ENCODE data around the gene MRPL57.
A peak's percentile ranks its signal among the peaks of the same experiment; 100 is the strongest.

The MRPL57 gene

GRCh38 chr13:21176215-21176981 lies at the start of gene MRPL57, which contains the start of gene SKA3:
TSS of gene MRPL57 (plus strand) at chr13:21176658. CDS start at chr13:21176917, 259 bp downstream.
TSS of gene SKA3 (minus strand) at chr13:21176552. CDS start at chr13:21176477, 75 bp downstream.
- no peaks in the 10 kb centered on the region for H3F3A ChIP-seq (ENCODE audit: insufficient read depth, low read length)
- H3K9me2 ChIP-seq (replicated peaks; ENCODE audit: insufficient read depth, low read length) = no peaks in the 10 kb centered on the region
- TF ChIP-seq EZH2 (optimal IDR thresholded peaks at IDR 0.05; ENCODE audit: low read depth, low read length) (no peak), CTCF (IDR thresholded peaks at IDR 0.05; ENCODE audit: low read length) (no peak), EZH2phosphoT487 (IDR thresholded peaks at IDR 0.05; ENCODE audit: low read length) (no peak)
- peak; percentile 88 for DNase-seq
- peaks cover 51% of the 10 kb centered on the region for H3K79me2 ChIP-seq (ENCODE audit: low read length)
- peak within 1 kb of the TSS; percentile 87 for H3K27ac ChIP-seq (ENCODE audit: low read length)
- peak within 1 kb of the TSS; percentile 87 for H2AFZ ChIP-seq (ENCODE audit: low read length)
- no peaks in the 10 kb centered on the region for H3K9me3 ChIP-seq (replicated peaks; ENCODE audit: insufficient read depth, low read length)
- H3K4me1 ChIP-seq (ENCODE audit: low read length) = no peaks in the 10 kb centered on the region
- no peaks in the 10 kb centered on the region for H4K20me1 ChIP-seq (ENCODE audit: insufficient read depth, low read length)
- peak within 1 kb of the TSS; percentile 89 for H3K9ac ChIP-seq (ENCODE audit: low read length)
- H3K4me2 ChIP-seq (ENCODE audit: low read depth, low read length) = peak within 1 kb of the TSS; percentile 69
- H3K27me3 ChIP-seq (replicated peaks; ENCODE audit: insufficient read depth, low read length) = no peaks in the 10 kb centered on the region
- H3K4me3 ChIP-seq (ENCODE audit: low read length) = peak within 1 kb of the TSS; percentile 89
- H3K36me3 ChIP-seq (replicated peaks; ENCODE audit: insufficient read depth, low read length) = no peaks in the 10 kb centered on the region

GRCh38 chr13:21130116-21130515 lies 46.3 kb upstream of the MRPL57 start:
- TF ChIP-seq CTCF (IDR thresholded peaks at IDR 0.05; ENCODE audit: low read length) = no peak
- no peak for TF ChIP-seq EZH2phosphoT487 (IDR thresholded peaks at IDR 0.05; ENCODE audit: low read length)
- TF ChIP-seq EZH2 (optimal IDR thresholded peaks at IDR 0.05; ENCODE audit: low read depth, low read length) = no peak

GRCh38 chr13:21133077-21133476 lies 43.4 kb upstream of the MRPL57 start:
- Histone ChIP-seq H3K27me3 (replicated peaks; ENCODE audit: insufficient read depth, low read length) (no peaks in the 10 kb centered on the region), H3F3A (ENCODE audit: insufficient read depth, low read length) (no peaks in the 10 kb centered on the region), H2AFZ (ENCODE audit: low read length) (no peak overlapping the region), H3K4me3 (ENCODE audit: low read length) (no peak overlapping the region), H3K4me2 (ENCODE audit: low read depth, low read length) (no peak overlapping the region), H4K20me1 (ENCODE audit: insufficient read depth, low read length) (no peaks in the 10 kb centered on the region), H3K9ac (ENCODE audit: low read length) (no peak overlapping the region), H3K27ac (ENCODE audit: low read length) (no peak overlapping the region), H3K36me3 (replicated peaks; ENCODE audit: insufficient read depth, low read length) (no peaks in the 10 kb centered on the region), H3K79me2 (ENCODE audit: low read length) (no peaks in the 10 kb centered on the region), H3K9me3 (replicated peaks; ENCODE audit: insufficient read depth, low read length) (no peaks in the 10 kb centered on the region), H3K9me2 (replicated peaks; ENCODE audit: insufficient read depth, low read length) (no peaks in the 10 kb centered on the region), H3K4me1 (ENCODE audit: low read length) (no peaks in the 10 kb centered on the region)
- TF ChIP-seq EZH2phosphoT487 (IDR thresholded peaks at IDR 0.05; ENCODE audit: low read length) (no peak), EZH2 (optimal IDR thresholded peaks at IDR 0.05; ENCODE audit: low read depth, low read length) (no peak), CTCF (IDR thresholded peaks at IDR 0.05; ENCODE audit: low read length) (no peak)
- no peak for DNase-seq

More at GRCh38 chr13:21130116-21130515, 46.3 kb upstream of the MRPL57 start:
- Histone ChIP-seq H3K36me3 (replicated peaks; ENCODE audit: insufficient read depth, low read length) (no peaks in the 10 kb centered on the region), H3K9ac (ENCODE audit: low read length) (no peak overlapping the region), H3K9me2 (replicated peaks; ENCODE audit: insufficient read depth, low read length) (no peaks in the 10 kb centered on the region), H3K4me2 (ENCODE audit: low read depth, low read length) (no peak overlapping the region), H3K27me3 (replicated peaks; ENCODE audit: insufficient read depth, low read length) (no peaks in the 10 kb centered on the region), H3K4me3 (ENCODE audit: low read length) (no peak overlapping the region), H3K4me1 (ENCODE audit: low read length) (no peaks in the 10 kb centered on the region), H2AFZ (ENCODE audit: low read length) (no peak overlapping the region), H3K27ac (ENCODE audit: low read length) (no peak overlapping the region), H4K20me1 (ENCODE audit: insufficient read depth, low read length) (no peaks in the 10 kb centered on the region), H3K9me3 (replicated peaks; ENCODE audit: insufficient read depth, low read length) (no peaks in the 10 kb centered on the region), H3K79me2 (ENCODE audit: low read length) (no peaks in the 10 kb centered on the region), H3F3A (ENCODE audit: insufficient read depth, low read length) (no peaks in the 10 kb centered on the region)
- DNase-seq = no peak

Data from MM.1S (cell line).